ENCODE data around the gene LLPH.

GRCh38 chr12:66113471-66113870 lies 17.1 kb downstream of the LLPH start:
- no peak for TF ChIP-seq CTCF (IDR thresholded peaks at IDR 0.05; ENCODE audit: low read length)
- no peak for TF ChIP-seq EZH2 (IDR thresholded peaks at IDR 0.05; ENCODE audit: borderline replicate concordance, low read length)

All from OCI-LY1 (cell line).